ENCODE measurements around the gene MAP3K21. TPM values are rescaled to one million over a fixed set of nuclear protein-coding genes. Genes with fewer than 3 reads are reported as not detected.

Gene MAP3K21
- 1.8 and 2.9 TPM in 2 replicates for total RNA-seq
- polyA plus RNA-seq, result 0.70 and 0.92 TPM in 2 replicates

- Histone ChIP-seq H3K4me3 (peak within 1 kb of the TSS; percentile 56), H3K4me1 (ENCODE audit: low read depth) (peaks cover 5% of the 10 kb centered on the region), H3K27me3 (peaks cover 28% of the 10 kb centered on the region), H3K9me3 (ENCODE audit: low read depth) (no peaks in the 10 kb centered on the region), H3K36me3 (no peaks in the 10 kb centered on the region), H3K27ac (no peak within 1 kb of the TSS)
- no peak for DNase-seq (ENCODE audit: low read depth in 1 of 2, low spot score in 1 of 2)
- TF ChIP-seq CTCF (IDR thresholded peaks at IDR 0.05; ENCODE audit: low read depth, low read length), result no peak
Measured at GRCh38 chr1:233327651-233328141, at the start of gene MAP3K21. MAP3K21 (plus strand) TSS chr1:233327724; CDS start chr1:233328029, 305 bp downstream.

- H3K27me3 ChIP-seq, result no peaks in the 10 kb centered on the region
- no peak overlapping the region for H3K27ac ChIP-seq
- no peaks in the 10 kb centered on the region for H3K36me3 ChIP-seq
- H3K4me1 ChIP-seq (ENCODE audit: low read depth), result no peaks in the 10 kb centered on the region
- no peak for DNase-seq (ENCODE audit: low read depth in 1 of 2, low spot score in 1 of 2)
- no peak for TF ChIP-seq CTCF (IDR thresholded peaks at IDR 0.05; ENCODE audit: low read depth, low read length)
- no peaks in the 10 kb centered on the region for H3K9me3 ChIP-seq (ENCODE audit: low read depth)
- no peak overlapping the region for H3K4me3 ChIP-seq
Measured at GRCh38 chr1:233278631-233279030, 48.9 kb upstream of the MAP3K21 start.

- Histone ChIP-seq H3K4me3 (no peak overlapping the region), H3K27ac (no peak overlapping the region), H3K36me3 (no peaks in the 10 kb centered on the region), H3K9me3 (ENCODE audit: low read depth) (no peaks in the 10 kb centered on the region), H3K4me1 (ENCODE audit: low read depth) (no peaks in the 10 kb centered on the region), H3K27me3 (no peaks in the 10 kb centered on the region)
- no peak for TF ChIP-seq CTCF (IDR thresholded peaks at IDR 0.05; ENCODE audit: low read depth, low read length)
- no peak for DNase-seq (ENCODE audit: low read depth in 1 of 2, low spot score in 1 of 2)
Measured at GRCh38 chr1:233279971-233280370, 47.6 kb upstream of the MAP3K21 start.

GRCh38 chr1:233281711-233282581, 45.6 kb upstream of the MAP3K21 start:
- DNase-seq (ENCODE audit: low read depth in 1 of 2, low spot score in 1 of 2), result peak in 1 of 2 donors; percentile 83
- no peaks in the 10 kb centered on the region for H3K27me3 ChIP-seq
- no peaks in the 10 kb centered on the region for H3K4me1 ChIP-seq (ENCODE audit: low read depth)
- no peak for TF ChIP-seq CTCF (IDR thresholded peaks at IDR 0.05; ENCODE audit: low read depth, low read length)
- no peak overlapping the region for H3K4me3 ChIP-seq
- H3K27ac ChIP-seq, result no peak overlapping the region
- H3K36me3 ChIP-seq, result no peaks in the 10 kb centered on the region
- no peaks in the 10 kb centered on the region for H3K9me3 ChIP-seq (ENCODE audit: low read depth)

GRCh38 chr1:233282582-233282886, 45.0 kb upstream of the MAP3K21 start:
- Histone ChIP-seq H3K27me3 (no peaks in the 10 kb centered on the region), H3K36me3 (no peaks in the 10 kb centered on the region), H3K4me3 (no peak overlapping the region), H3K9me3 (ENCODE audit: low read depth) (no peaks in the 10 kb centered on the region), H3K4me1 (ENCODE audit: low read depth) (no peaks in the 10 kb centered on the region), H3K27ac (no peak overlapping the region)
- no peak for TF ChIP-seq CTCF (IDR thresholded peaks at IDR 0.05; ENCODE audit: low read depth, low read length)
- no peak for DNase-seq (ENCODE audit: low read depth in 1 of 2, low spot score in 1 of 2)
